GM19023 (cell line): ENCODE results near the gene ABLIM3.

Source experiments
- ATAC-seq: cut with Tn5 transposase; IDR thresholded peaks from one replicate; pipeline ENCODE4 v1.9.1; 2021; ENCODE audit warnings: mild to moderate bottlenecking, moderate library complexity; ENCODE audit not compliant: unreplicated experiment

The ABLIM3 gene

DNA sequence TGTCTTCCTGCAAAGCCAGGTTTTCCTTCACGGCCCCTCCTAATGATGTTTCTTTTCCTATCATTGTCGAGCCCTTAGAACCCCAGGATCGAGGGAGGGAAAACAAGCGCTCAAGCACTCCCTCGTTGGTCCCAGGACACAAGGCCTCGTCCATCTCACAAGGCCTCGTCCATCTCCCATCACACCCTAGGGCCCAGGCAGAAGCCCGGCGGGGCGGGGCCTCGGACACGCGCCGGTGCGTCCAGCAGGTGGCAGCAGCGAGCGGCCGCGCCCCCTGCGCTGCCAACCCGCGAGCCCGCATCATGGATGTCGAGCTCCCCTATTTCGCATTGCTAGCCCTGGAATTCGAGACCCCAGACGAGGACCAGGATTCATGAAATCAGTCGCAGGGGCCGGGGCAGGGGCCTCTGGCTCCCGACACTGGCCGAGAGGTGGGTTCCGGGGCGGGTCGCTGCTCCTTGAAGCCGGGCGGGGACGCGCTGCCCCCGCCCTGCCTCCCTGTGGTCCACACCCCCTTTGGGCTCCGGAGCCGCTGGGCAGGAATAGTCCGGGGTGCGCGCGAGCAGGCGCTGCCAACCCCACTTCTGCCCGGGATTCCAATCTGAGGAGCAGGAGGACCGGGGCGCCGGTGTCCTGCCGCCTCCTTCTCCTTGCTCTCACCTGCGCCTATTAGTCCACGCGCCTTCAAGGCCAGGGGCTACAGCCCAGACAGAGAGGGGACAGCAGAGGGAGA is at the start of gene ABLIM3:
Gene ABLIM3 (plus strand): TSS at position 270 of the 733 bp plus-strand sequence. CDS start 603 bp downstream, outside the sequence.
- peak; percentile 94 for ATAC-seq

DNA sequence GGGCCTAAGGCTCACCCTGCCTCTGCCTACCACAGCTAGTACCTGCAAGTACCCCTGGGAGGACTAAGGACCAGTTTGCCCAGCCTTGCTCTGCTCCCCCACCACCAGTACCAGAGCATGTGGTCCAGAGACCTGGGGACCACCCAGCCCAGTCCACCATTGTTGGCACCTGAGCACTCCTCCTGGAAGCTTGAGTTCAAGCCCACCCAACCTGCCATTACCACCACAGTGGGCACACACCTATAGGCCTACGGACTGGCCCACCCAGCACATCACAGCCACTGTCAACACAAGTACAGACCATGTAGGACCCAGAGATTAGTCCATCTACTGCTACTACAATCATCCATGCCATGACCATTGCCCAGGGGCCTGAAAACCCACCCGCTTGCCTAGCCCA is 47.7 kb upstream of the ABLIM3 start:
- ATAC-seq: no peak

GRCh38 chr5:149094996-149095395 is 46.3 kb upstream of the ABLIM3 start:
- no peak for ATAC-seq

DNA sequence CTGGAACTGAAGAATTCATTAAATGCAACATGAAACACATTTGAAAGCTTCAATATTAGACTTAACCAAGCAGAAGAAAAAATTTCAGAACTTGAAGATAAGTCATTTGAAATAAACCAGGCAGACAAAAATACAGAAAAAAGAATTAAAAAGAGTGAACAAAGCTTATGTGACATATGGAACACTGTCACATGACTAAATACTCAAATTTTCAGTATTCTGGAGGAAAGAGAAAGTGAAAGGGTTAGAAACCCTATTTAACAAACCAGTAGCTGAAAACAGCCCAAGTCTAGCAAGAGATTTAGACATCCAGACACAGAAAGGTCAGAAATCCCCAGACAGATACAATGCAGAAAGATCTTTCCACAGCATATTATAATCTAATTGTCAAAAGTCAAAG is 41.4 kb upstream of the ABLIM3 start:
- ATAC-seq: no peak

GRCh38 chr5:149100331-149100730 is 41.0 kb upstream of the ABLIM3 start:
- no peak for ATAC-seq

- no peak for ATAC-seq
These were observed 32.5 kb upstream of the ABLIM3 start for GRCh38 chr5:149108651-149109280.

GRCh38 chr5:149110406-149110805 is 30.9 kb upstream of the ABLIM3 start:
- ATAC-seq: no peak

GRCh38 chr5:149113669-149114068 is 27.6 kb upstream of the ABLIM3 start:
- no peak for ATAC-seq

DNA sequence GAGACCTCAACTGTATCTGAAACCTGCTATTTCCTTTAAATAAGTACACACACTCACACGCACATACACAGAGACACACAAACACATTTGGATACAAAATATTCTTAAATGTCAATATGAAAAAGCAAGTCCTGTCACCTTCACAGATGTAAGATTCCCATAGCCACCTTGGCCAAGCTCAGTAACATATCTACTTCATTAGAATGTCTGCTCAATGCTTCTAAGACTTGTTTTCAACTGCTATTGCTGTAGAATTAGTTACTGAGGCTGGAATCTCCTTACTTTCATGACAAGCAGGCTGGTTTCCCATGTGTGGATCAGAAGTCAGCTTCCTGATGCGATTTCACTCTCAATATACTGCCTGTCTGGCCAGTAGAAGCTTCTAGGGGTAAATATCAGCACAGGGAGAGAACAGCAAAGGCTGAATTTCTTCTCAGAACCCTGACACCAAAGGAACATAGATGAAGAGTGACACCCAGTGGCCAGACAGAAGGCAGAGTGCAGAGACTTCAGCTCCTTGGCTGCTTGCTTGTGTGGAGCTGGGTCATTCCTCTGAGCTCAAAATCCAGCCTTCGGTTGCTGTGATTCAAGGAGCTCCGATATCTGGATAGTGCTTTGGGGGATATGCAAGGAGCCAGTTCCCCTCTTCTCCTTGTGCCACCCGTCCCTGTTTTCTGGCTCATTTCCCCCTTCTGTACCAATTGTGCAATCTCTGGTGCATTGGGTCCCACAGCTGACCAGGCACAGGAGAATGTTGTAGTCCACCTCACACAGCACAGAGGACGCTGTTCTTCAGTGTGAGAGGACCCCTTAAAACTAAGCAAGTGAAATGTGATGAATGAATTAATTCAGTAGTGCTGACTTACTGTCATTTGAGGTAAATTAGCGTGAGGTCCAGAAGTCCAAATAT is 26.6 kb upstream of the ABLIM3 start:
- ATAC-seq: peak; percentile 75

GRCh38 chr5:149117970-149118369 is 23.3 kb upstream of the ABLIM3 start:
- peak; percentile 72 for ATAC-seq

DNA sequence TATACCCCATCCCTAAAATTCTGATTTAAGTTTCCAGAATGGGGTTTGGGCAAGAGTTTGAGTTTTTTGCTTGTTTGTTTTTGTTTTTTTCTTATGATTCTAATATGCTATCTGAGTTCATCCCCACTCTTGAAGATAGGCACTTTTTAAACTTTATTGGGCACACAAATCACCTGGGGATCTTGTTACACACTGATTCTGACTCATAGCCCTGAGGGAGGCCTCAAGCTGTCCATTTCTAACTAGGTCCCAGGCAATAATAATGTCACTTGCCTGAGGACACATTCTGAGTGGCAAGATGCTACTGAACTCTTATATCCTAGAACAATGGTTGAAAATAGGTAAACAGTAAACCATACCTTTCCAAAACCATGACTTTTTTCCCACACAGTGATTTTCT is 22.8 kb upstream of the ABLIM3 start:
- ATAC-seq: no peak

- ATAC-seq: no peak
These were observed 20.1 kb upstream of the ABLIM3 start for GRCh38 chr5:149121145-149121544.

DNA sequence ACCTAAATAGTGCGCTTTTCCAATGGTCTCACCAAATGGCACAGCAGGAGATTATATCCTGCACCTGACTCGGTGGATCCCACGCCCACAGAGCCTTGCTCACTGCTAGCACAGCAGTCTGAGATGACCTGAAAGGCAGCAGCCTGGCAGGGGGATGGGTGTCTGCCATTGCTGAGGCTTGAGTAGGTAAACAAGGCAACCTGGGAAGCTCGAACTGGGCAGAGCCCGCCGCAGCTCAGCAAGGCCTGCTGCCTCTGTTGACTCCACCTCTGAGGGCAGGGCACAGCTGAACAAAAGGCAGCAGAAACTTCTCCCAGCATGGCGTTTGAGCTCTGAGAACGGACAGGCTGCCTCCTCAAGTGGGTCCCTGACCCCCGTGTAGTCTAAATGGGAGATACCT is 18.1 kb upstream of the ABLIM3 start:
- ATAC-seq: no peak

DNA sequence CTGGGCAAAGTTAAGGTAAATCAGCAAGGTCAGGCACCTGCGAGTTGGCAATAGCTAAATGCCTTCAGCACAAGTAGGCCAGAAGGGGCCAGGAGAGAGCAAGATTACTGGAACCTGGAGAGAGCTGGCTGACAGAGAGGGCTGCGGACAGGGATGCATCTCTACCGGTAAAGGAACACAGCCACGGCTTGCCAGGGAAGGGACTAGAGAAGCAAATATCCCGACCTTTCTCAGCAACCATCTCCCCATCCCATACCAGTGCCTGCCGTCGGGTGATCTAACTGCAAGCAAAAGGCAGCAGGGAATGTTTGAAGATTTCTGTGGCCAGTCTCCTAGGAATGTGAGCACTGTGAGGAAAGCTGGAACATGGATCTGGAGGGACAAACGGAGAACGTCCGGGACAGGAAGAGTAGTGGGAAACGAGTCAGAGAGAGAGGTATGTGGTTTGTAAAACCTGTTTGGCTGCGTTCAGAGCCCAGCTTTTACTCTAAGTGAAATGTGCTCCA is 15.9 kb upstream of the ABLIM3 start:
- no peak for ATAC-seq

DNA sequence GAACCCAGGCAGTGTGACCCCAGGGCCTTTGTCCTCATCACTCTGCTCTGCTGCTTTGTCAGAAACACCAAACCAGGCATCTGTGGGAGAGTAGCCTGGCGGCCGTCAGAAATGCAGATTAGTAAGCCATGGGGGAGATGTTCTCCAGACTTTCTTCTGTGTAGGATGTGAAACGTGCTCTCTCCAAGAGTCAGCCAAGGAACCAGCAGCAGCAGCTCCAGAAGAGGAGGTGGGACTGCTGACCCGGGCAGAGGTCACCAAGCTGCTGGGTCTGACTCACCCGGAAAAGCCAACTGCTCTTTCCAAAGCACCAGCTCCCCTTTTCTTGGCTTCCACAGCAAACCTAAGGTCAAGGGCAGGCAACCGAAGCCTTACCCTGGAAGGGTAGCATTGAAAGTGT is 14.4 kb upstream of the ABLIM3 start:
- no peak for ATAC-seq

DNA sequence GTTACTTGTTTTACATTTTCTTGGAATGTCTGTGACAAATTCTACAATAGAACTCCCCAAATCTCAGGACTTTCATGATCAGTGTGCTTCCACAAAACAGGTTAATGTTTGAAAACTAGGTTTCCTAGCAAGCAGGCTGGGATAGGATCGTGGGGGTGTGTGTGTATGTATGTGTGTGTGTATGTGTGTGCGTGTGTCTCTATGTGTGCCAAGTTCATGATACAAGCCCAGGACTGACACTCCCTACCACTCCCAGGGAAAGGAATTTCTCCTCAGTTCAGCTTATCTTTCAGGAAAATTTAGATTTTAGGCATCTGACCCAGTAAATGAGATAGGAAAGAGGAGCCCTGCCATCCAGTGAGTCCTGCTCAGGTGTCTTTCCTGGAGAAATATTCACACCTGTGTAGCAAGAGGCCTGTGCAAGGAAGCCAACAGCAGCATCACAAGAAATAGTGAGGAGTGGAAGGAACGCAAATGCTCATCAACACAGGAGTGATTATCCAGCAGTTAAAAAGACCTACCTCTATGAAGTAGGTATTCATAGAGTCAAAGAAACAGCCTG is 13.8 kb upstream of the ABLIM3 start:
- ATAC-seq: no peak

DNA sequence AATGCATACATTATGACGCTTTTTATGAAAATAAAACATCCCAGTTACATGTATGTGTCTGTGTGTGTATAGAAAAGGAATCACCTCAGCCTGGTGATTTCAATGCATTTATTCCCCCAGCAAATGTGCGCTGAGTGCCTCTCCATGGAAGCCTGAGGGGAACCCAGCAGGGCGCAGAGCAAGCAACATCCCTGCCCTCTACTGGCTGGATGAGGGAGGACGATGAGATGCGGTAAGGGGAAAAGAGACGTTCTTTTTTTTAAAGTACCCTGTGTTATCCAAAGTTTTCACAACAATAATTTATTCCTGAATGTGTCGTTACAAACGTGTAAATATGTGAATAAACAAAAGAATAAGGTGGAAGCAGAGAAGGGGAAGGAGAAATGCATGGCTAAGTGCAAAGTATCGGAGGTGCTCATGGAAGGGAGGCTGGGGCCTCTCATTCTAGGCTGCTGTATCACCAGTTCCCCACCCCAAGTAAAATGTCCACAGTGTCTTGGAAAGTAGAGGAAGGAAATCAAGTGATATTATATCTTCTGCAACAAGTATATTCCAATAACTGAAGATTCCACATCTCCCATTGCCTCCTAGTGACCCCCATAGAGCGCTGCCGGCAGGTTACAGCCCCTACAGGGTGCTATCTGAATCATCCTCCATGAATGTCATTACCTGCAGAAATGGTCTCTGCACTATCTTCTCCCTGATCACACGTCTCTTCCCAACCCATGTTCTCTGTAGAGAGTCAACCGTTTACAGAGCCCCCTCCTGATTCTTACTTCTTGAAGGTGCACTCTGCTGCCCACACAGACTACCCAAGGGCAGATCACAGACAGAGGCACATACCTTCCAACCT is 13.0 kb upstream of the ABLIM3 start:
- no peak for ATAC-seq

GRCh38 chr5:149129181-149129580 is 12.1 kb upstream of the ABLIM3 start:
- ATAC-seq: no peak

DNA sequence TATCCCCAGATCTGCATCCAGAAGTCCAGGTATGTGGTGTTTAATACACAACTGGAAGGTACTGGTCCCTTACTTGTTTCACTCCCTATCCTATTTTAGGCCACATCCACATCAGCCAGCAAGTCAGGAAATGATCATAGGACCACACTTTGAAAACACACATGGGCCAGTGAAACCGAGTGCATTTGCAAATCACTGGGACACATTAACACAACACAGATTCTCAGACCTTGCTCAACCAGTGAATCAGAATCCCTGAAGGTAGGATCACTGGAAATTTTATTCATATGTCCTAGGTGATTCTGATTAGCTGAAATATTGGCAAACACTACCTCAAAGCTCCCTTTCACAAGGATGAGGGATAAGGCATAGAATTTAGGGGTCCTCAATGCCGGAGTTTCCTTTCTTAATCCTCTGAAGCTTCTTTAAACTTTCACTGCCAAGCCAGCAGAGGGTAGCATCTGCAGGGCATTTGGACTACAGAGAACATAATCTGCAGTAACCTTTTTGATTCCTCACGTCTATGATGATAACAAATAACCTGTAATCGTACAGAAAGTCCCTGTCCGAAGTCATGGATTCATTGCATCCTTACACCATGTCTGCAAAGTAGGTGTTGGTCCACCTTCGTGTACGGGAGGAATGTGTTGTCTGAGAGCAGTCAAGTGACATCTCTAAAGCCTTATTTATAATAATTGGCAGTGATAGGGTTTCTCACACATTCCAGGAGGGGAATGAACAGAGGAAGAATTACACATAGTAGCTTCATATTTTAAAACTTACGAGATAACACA is 11.0 kb upstream of the ABLIM3 start:
- ATAC-seq: no peak
